T-helper 9 cell (primary cell): Measurements from ENCODE around the gene ECPAS.
"Not testable (repeated sequence)": the region's sequence is repeated elsewhere in the genome, so short reads cannot be mapped to it uniquely, and the experiment has no call there.

Source experiments
- DNase-seq: peaks from one replicate; pipeline ENCODE4 v3.0.0-alpha.2; 2020
- total RNA-seq, 2 donors: gene quantifications; one replicate each; lab custom pipeline; 2026; lab: John Stamatoyannopoulos, UW

ECPAS gene
- total RNA-seq = 124 to 252 reads per million in 2 donors

- DNase-seq = peak; percentile 46
Observed at GRCh38 chr9:111483858-111484571, at the start of gene ECPAS. Gene ECPAS, minus strand, starts transcription at chr9:111484383. Its CDS starts 11,465 bp downstream, at chr9:111472918.

DNA sequence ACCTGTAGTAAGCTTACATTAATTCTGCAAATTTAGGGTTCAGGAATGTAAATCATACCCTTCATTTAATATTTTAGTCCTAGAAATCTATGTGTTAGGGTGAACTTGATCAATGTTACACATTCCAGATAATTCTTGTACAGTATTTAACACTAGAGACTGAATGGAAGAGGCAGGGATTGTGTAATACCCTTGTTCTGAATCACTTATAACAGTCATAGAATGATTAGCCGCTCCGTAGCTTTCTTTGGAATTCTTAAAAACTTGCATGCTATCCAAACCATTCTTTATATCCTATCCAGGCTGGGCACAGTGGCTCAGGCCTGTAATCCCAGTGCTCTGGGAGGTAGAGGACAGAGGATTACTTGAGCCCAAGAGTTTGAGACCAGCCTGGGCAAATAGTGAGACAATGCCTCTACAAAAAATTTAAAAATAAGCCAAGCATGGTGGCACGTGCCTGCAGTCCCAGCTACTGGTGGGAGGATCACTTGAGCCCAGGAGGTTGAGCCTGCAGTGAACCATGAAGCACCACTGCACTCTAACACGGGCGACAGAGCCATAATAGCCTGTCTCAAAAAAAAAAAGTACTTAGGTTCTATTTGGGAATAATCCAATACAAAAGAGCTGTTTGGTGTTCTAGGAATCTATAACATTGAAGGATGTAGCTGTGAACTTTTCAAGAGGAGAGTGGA is 49.1 kb upstream of the ECPAS start:
- DNase-seq = no peak

GRCh38 chr9:111531716-111532115 is 47.5 kb upstream of the ECPAS start:
- no peak for DNase-seq

DNA sequence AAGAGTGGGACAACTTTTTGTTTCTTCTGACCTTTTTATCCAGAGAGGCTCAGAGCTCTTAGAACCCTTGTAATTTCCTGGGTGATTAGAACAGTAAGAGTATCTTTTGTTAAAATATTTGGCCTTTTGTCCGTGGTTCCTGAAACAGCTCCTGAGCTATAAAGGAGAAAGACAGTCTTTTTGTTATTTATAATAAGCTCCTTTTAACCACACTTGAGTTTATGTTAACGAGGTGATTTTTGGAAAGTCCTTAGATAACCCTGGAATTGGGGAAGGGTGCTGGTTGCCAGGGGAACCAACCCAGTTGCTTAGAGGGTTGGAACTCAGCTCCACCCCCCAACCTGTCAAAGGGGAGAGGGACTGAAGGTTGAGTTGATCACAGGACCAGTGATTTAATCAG is 45.6 kb upstream of the ECPAS start:
- no peak for DNase-seq

DNA sequence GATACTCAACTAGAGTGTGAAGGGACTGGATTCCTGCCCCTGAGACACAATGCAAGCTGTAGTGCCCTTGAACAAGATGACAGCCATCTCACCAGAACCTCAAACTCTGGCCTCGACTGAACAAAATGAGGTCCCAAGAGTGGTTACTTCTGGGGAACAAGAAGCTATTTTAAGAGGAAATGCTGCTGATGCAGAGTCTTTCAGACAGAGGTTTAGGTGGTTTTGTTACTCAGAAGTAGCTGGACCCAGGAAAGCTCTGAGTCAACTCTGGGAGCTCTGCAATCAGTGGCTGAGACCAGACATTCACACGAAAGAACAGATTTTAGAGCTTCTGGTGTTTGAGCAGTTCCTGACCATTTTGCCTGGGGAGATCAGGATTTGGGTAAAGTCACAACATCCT is 43.2 kb upstream of the ECPAS start:
- DNase-seq = no peak

DNA sequence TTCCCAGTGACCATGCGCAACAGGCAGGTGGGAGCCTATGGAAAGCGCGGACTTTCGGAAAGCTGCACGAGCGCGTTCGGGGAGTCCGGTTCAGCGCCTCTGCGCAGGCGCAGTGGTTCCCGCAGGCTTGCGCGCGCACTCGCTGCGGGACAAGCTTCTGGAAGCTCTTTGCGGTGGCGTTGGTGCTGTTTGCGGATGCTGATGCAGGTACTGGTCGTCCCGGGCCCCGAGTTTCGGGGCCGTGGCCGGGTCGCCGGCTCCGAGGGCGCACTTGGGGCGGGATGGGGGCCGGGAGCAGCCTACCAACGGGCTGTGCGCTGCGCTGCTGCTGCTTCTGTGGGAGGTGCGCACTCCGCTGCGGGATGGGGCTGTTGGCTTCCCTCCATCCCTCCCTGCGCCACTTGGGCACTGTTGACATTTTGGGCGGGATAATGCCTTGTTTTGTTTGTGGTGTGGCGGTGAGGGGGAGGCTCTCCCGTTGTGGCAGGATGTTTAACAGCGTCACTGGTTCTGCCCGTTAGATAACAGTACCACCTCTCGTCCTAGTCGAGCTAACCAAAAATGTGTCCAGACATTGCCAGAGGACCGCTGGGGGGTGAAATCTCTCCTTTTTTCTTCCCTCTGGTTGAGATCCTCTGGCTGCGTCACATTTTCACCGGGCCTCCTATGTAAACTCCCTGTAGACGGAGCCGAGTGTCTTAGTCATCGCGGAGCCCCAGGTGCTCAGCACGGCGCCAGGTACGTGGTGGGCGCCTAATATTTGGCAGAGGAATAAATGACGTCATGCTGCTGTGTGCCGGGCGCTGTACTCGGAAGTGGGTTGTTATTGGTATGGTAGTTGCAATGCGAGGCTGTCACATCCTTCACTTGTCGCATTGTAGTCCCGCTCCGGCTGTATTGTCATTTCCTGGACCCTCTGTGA is 41.1 kb upstream of the ECPAS start, which contains the start of gene ZNF483:
Gene ZNF483 (plus strand): TSS at position 124 of the 922 bp plus-strand sequence. CDS start 2,217 bp downstream, outside the sequence.
- peak; percentile 55 for DNase-seq

- no peak for DNase-seq
Observed at GRCh38 chr9:111524731-111525055, 40.5 kb upstream of the ECPAS start.

GRCh38 chr9:111516061-111516465 is 31.9 kb upstream of the ECPAS start:
- DNase-seq = no peak

GRCh38 chr9:111514967-111515366 is 30.8 kb upstream of the ECPAS start:
- DNase-seq = no peak

- DNase-seq = not testable (repeated sequence)
Observed at GRCh38 chr9:111511581-111511980, 27.4 kb upstream of the ECPAS start.

GRCh38 chr9:111502506-111502905 is 18.3 kb upstream of the ECPAS start:
- DNase-seq = no peak

DNA sequence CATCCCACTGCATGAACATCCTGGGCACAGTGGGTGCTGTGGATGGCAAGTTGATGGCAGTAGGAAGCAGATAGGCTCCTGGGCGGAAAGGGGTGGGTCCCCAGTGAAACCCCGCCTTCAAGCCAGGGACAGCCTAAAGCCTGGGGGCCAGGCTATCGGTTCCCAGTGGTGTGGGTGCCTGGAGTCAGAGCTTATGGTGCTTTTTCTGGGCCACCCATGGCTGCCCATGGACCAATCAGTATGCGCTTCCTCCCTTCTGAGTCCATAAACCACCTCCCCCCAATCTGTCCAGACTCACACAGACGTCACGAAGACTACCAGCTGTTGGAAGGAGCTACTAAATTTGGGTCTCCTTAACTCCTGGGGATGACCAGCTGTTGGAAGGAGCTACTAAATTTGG is 17.5 kb upstream of the ECPAS start:
- no peak for DNase-seq

DNA sequence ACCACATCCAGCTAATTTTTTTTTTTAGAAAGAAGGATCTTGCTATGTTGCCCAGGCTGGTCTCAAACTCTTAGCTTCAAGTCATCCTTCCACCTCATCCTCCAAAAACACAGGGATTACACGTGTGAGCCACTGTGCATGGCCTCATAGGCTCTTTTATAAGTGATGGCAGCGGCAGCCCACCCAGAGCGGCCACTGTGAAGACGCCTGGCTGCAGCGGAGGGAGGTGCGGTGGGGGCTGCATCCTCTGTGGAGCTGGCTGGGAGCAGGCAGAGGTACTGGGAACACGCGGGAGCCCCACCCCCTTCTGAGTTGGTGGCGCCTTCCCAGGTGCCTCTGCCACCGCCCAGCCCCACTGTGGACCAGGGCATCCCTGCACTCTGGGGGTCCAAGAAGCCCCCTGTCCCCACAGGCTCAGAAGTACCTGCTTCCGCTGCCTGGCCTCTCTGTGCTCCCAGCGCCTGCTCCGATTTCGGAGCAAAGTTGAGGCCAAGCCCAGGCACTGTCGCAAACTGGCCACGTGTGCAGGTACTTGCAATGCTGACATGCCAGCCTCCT is 16.9 kb upstream of the ECPAS start:
- no peak for DNase-seq

DNA sequence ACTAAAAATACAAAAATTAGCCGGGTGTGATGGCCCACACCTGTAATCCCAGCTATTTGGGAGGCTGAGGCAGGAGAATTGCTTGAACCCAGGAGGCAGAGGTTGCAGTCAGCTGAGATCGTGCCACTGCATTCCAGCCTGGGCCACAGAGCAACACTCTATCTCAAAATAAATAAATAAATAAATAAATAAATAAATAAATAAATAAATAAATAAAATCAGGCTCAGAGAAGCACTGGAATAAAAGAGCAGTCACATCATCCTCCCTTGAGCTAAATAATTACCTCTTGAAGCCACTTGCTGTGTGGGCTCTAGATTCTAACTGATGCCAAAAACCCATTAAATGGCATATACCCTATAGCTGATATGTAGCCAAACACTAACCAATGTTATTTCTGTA is 13.0 kb upstream of the ECPAS start:
- DNase-seq = not testable (repeated sequence)

- no peak for DNase-seq
Observed at GRCh38 chr9:111484572-111484894, 350 bp upstream of the ECPAS start.

DNA sequence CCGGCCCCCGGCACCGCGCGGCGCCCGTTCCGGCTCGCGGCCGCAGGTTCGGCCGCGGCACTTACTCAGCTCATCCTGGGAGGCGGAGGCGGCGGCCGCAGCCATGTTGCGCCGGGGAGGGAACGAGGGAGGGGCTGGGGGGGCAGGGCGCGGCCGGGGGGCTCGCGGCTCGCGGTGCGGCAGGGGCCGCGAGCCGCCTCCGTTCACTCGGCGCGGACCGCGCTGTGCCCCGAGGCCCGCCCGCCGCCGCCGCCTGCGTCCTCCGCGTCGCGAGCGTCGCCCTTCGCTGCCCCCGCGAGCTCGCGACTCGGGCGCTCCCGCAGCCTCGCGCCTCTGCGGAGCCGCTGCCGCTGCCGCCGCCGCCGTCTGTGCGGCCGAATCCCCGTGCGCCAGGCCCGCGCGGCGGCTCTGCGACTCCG is 735 bp downstream of the ECPAS start:
- peak; percentile 42 for DNase-seq

DNA sequence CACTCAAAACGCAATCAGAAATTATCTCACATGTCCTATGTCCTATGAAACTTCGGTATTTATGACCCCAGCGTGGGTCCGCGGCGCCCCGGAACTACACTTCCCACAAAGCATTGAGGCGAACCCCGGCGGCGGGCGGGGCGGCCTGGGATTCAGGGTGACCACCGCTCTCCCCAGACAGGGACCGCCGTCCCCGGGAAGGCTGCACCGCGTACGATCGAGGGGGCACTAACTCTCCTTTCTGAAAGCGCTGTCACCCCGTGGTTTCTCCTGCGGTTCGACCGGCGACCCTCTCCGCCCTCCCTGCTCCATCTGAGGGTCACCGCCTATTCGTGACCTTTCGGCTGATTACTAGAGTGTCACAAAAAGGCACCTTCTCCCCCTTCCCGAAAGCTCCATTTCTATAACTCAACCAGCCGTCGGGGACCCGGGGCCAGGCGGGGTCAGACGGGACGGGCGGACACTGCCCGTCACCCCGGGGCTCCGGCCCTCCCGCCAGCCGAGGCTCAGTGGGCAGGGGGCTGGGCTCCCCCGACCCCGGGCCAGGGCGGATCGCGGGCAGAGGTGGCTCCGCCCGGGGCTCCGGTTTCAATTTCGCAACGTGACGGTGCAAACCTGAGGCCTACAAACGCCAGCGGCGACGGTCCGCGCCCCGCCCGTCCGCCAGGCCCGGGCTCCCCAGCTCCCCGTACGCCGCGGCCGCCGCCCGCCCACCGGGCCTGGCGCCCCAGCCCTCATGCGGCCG is 1.3 kb downstream of the ECPAS start:
- DNase-seq = peak; percentile 42

GRCh38 chr9:111481885-111482636 is 2.1 kb downstream of the ECPAS start:
- DNase-seq = no peak

- DNase-seq = no peak
Observed at GRCh38 chr9:111477677-111478076, 6.5 kb downstream of the ECPAS start.

GRCh38 chr9:111475195-111475594 is 9.0 kb downstream of the ECPAS start:
- no peak for DNase-seq

DNA sequence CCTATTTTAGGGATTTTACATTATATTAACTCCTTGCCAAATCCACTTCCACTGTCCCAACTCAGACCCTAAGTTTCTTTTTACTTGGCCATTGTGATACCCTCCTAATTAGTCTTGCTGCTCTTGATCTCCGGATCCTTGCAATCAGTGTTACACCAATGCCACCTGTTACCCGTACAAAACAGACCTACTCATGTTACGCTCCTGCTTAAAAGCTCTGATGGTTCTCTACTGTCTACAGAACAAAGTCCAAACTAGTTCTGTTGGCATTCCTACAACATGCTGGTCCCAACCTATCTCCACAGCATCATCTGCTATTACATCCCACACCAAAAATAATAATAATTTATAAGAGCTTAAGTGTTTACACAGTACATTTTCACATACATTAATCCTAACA is 9.8 kb downstream of the ECPAS start:
- DNase-seq = no peak
